ENCODE measurements around the gene MATK. TPM values are rescaled to one million over a fixed set of nuclear protein-coding genes. Genes with fewer than 3 reads are reported as not detected.

The MATK gene
- total RNA-seq, 4 donors from 2014 or later: 1.7 TPM; not detected in 3

- H3K4me1 ChIP-seq: no peaks in the 10 kb centered on the region
- no peaks in the 10 kb centered on the region for H3K9me3 ChIP-seq
- no peak overlapping the region for H3K27ac ChIP-seq
- TF ChIP-seq POLR2A (IDR thresholded peaks at IDR 0.05) (no peak), CTCF (IDR thresholded peaks at IDR 0.05 in 4 of 5, conservative IDR thresholded peaks at IDR 0.05 in 1 of 5) (no peak)
- no peak for DNase-seq
- H3K4me3 ChIP-seq: no peak overlapping the region
- intact Hi-C loops (cut with DNase I; ENCODE audit: low total_unique reads): no loop called here
- ATAC-seq: no peak
- peaks cover 0 to 6% (median 4%) of the 10 kb centered on the region in 3 donors for H3K27me3 ChIP-seq
- no peaks in the 10 kb centered on the region for H3K36me3 ChIP-seq
- in situ Hi-C loops (cut with MboI; ENCODE audit: low sequenced_read_pairs in 4 of 4): no loop called here
Measured at GRCh38 chr19:3738477-3739220, 47.5 kb downstream of the MATK start.

GRCh38 chr19:3737487-3738205 is 48.5 kb downstream of the MATK start:
- H3K9me3 ChIP-seq: no peaks in the 10 kb centered on the region
- H3K4me3 ChIP-seq: no peak overlapping the region
- DNase-seq (no peak), ATAC-seq (no peak)
- no peaks in the 10 kb centered on the region for H3K4me1 ChIP-seq
- in situ Hi-C loops (cut with MboI; ENCODE audit: low sequenced_read_pairs in 4 of 4): no loop called here
- H3K27me3 ChIP-seq: peaks cover 0 to 6% (median 4%) of the 10 kb centered on the region in 3 donors
- no peaks in the 10 kb centered on the region for H3K36me3 ChIP-seq
- no peak for TF ChIP-seq POLR2A (IDR thresholded peaks at IDR 0.05)
- no peak overlapping the region for H3K27ac ChIP-seq
- intact Hi-C loops (cut with DNase I; ENCODE audit: low total_unique reads): no loop called here

- intact Hi-C loops (cut with DNase I; ENCODE audit: low total_unique reads): no loop called here
- no peak for TF ChIP-seq POLR2A (IDR thresholded peaks at IDR 0.05)
- in situ Hi-C loops (cut with MboI; ENCODE audit: low sequenced_read_pairs in 4 of 4): no loop called here
- H3K4me3 ChIP-seq: no peak overlapping the region
- no peaks in the 10 kb centered on the region for H3K36me3 ChIP-seq
- H3K27ac ChIP-seq: no peak overlapping the region
- ATAC-seq: no peak
- H3K9me3 ChIP-seq: no peaks in the 10 kb centered on the region
- no peaks in the 10 kb centered on the region for H3K4me1 ChIP-seq
- DNase-seq: no peak
- peaks cover 0 to 6% (median 4%) of the 10 kb centered on the region in 3 donors for H3K27me3 ChIP-seq
Measured at GRCh38 chr19:3736106-3736724, 50.0 kb downstream of the MATK start.

GRCh38 chr19:3734310-3734600 is 51.9 kb downstream of the MATK start:
- Histone ChIP-seq H3K27ac (no peak overlapping the region), H3K27me3 (peaks cover 0 to 4% (median 4%) of the 10 kb centered on the region in 3 donors), H3K4me1 (no peaks in the 10 kb centered on the region), H3K9me3 (no peaks in the 10 kb centered on the region), H3K36me3 (no peaks in the 10 kb centered on the region), H3K4me3 (no peak overlapping the region)
- TF ChIP-seq POLR2A (IDR thresholded peaks at IDR 0.05): no peak
- TF ChIP-seq CTCF (IDR thresholded peaks at IDR 0.05 in 4 of 5, conservative IDR thresholded peaks at IDR 0.05 in 1 of 5): no peak
- in situ Hi-C loops (cut with MboI; ENCODE audit: low sequenced_read_pairs in 4 of 4) (no loop called here), intact Hi-C loops (cut with DNase I; ENCODE audit: low total_unique reads) (no loop called here)
- ATAC-seq: no peak
- no peak for DNase-seq

- Histone ChIP-seq H3K27me3 (peaks cover 0 to 4% (median 4%) of the 10 kb centered on the region in 3 donors), H3K4me1 (no peaks in the 10 kb centered on the region), H3K9me3 (no peaks in the 10 kb centered on the region), H3K4me3 (no peak overlapping the region), H3K36me3 (no peaks in the 10 kb centered on the region), H3K27ac (no peak overlapping the region)
- no peak for DNase-seq
- TF ChIP-seq CTCF (IDR thresholded peaks at IDR 0.05 in 4 of 5, conservative IDR thresholded peaks at IDR 0.05 in 1 of 5) (no peak), POLR2A (IDR thresholded peaks at IDR 0.05) (no peak)
- in situ Hi-C loops (cut with MboI; ENCODE audit: low sequenced_read_pairs in 4 of 4): no loop called here
- no peak for ATAC-seq
- intact Hi-C loops (cut with DNase I; ENCODE audit: low total_unique reads): no loop called here
Measured at GRCh38 chr19:3733549-3734309, 52.5 kb downstream of the MATK start.
